Inflammatory macrophage treated with lipopolysaccharide for 4 hours (primary cell): ENCODE data around the gene LRRC8D.
A peak's percentile ranks its signal among the peaks of the same experiment; 100 is the strongest.
"Not testable (repeated sequence)": the region's sequence is repeated elsewhere in the genome, so short reads cannot be mapped to it uniquely, and the experiment has no call there.

Source experiments
- DNase-seq: peaks from one replicate; pipeline ENCODE4 v3.0.0-alpha.2; 2020

LRRC8D gene

GRCh38 chr1:89965193-89965768, 144.4 kb downstream of the LRRC8D start:
- DNase-seq = no peak

DNA sequence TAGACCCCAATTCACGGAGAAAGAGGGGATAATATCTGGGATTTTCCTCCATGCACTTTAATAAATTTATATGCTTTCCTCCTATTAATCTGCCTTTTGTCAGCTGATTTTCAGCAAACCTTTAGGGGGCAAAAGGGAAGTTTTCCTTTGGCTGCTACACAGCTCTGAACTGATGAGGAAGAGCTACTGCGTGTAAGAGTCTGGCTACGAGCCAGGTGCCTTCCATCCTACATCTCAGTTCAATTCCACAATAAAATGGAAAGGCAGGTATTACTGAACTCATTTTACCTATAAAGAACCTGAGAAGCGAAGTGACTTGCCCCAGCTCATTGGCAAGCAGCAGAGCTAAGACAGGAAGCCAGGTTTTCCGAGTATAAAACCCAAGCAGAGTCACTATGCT, 145.8 kb downstream of the LRRC8D start:
- DNase-seq = peak; percentile 41

DNA sequence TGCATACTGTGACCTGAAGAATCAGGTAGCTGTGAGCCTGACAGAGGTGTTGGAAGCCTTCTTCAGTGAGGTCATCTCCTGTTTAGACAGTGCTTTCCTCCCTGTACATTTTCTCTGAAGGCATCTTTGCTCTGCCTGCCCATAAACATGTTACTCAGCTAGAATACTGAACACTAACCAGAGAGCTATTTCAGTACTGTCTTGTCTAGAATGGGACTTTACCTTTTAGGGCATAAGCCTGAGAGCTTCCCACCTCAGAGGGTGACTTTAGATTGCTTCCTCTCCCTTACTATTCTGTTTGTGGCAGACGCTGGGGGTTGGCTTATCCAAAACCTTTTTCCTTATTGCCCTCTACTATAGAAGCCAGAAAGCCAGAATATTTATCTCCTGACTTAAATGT, 150.8 kb downstream of the LRRC8D start:
- DNase-seq = no peak

DNA sequence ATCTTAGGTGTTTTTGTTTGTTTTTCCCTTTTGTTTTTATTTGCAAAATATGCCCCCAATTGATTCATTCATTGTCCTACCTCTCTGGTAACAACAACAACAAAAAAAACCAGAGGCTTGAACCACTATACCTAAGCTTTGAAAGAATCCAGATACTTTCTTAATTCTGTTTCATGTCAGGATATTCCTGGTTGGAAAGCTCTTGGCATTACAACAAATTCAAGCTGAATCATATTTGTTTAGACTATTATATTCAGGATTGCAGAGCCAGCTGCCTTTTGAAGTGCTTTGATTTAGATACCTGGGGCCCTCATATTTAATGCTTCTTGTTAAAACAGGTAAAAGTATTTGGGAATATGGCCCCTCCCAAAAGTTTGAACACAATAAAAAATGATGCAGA, 151.2 kb downstream of the LRRC8D start:
- DNase-seq = no peak

GRCh38 chr1:89973471-89974127, 152.8 kb downstream of the LRRC8D start:
- no peak for DNase-seq

- no peak for DNase-seq
Observed at GRCh38 chr1:89974256-89974655, 153.4 kb downstream of the LRRC8D start.

DNA sequence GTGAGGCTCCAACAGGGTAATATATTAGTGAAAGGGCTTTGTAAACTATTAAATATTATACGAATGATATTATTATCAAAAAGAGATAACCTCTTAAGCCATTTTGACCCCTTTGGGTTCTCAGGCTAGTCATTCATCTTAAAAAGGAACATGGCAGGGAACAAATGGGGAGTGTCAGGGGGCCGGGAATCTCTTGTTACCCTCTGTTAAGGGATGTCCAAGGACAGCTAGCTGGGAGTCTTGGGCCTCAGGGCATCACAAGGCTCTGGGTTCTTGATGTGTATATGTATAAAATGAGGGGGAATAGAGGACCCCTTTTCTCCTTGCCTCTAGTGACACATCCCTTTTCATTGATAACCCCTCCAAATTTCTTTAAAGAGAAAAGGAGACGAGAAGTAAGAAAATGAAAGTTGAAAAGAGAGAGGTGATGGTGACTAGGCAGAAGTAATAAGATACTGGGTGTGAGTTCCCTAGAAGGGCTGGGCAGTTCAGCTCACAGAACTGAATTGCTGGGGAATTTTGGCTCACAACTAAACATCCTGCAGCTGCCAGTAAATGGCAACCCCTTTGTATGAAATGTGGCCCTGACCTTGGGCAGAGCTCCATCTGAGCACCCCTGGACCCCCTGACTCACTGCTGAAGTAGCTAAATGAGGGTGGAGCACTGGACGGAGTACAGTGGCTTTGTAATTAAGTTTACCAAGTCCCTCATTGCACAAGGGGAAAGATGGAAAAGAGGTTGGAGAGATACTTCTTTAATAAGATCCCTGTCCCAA, 154.1 kb downstream of the LRRC8D start:
- DNase-seq = peak; percentile 24

- DNase-seq = peak; percentile 79
Observed at GRCh38 chr1:89975540-89976125, 154.8 kb downstream of the LRRC8D start.

GRCh38 chr1:89978755-89979154, 157.9 kb downstream of the LRRC8D start:
- DNase-seq = no peak

- no peak for DNase-seq
Observed at GRCh38 chr1:89980605-89981004, 159.8 kb downstream of the LRRC8D start.

GRCh38 chr1:89982846-89983245, 162.0 kb downstream of the LRRC8D start:
- not testable (repeated sequence) for DNase-seq

DNA sequence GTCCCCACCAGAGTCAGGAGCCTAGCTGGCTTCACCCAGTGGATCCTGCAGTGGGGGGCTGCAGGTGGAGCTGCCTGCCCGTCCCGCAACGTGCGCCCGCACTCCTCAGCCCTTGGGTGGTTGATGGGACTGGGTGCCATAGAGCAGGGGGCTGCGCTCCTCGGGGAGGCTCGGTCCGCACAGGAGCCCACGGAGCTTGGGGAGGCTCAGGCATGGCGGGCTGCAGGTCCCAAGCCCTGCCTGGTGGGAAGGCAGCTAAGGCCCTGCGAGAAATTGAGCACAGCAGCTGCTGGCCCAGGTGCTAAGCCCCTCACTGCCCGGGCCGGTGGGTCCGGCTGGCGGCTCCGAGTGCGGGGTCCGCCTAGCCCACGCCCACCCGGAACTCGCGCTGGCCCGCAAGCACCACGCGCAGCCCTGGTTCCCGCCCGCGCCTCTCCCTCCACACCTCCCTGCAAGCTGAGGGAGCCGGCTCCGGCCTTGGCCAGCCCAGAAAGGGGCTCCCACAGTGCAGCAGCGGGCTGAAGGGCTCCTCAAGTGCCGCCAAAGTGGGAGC, 163.8 kb downstream of the LRRC8D start:
- DNase-seq = not testable (repeated sequence)

GRCh38 chr1:89986020-89986419, 165.2 kb downstream of the LRRC8D start:
- DNase-seq = no peak
